DMS153 treated with DMSO at 0.1 percent for 48 hours (cell line): ENCODE results near the gene IL2RA.

Experiments
- DNase-seq: peaks from one replicate; lab custom pipeline; 2025; ENCODE audit not compliant: unreplicated experiment; lab: John Stamatoyannopoulos, UW

IL2RA gene

GRCh38 chr10:5988336-5988920 lies 73.7 kb downstream of the IL2RA start:
- no peak for DNase-seq

- no peak for DNase-seq
These were observed 74.4 kb downstream of the IL2RA start for GRCh38 chr10:5987747-5988146.

GRCh38 chr10:5985029-5985428 lies 77.1 kb downstream of the IL2RA start:
- DNase-seq = no peak

GRCh38 chr10:5983774-5984173 lies 78.4 kb downstream of the IL2RA start:
- no peak for DNase-seq

GRCh38 chr10:5981529-5981928 lies 80.6 kb downstream of the IL2RA start:
- no peak for DNase-seq

GRCh38 chr10:5978230-5978489 lies 84.0 kb downstream of the IL2RA start:
- DNase-seq = no peak

- DNase-seq = no peak
These were observed 84.5 kb downstream of the IL2RA start, which contains the start of gene IL15RA for GRCh38 chr10:5977471-5978229. TSS of gene IL15RA (minus strand) at chr10:5977543. CDS start at chr10:5977492, 51 bp downstream.

- DNase-seq = no peak
These were observed 85.4 kb downstream of the IL2RA start for GRCh38 chr10:5976512-5977470.

GRCh38 chr10:5975641-5976473 lies 86.3 kb downstream of the IL2RA start:
- DNase-seq = no peak

- DNase-seq = no peak
These were observed 89.1 kb downstream of the IL2RA start for GRCh38 chr10:5973069-5973468.

- no peak for DNase-seq
These were observed 90.3 kb downstream of the IL2RA start for GRCh38 chr10:5971886-5972285.

- no peak for DNase-seq
These were observed 90.8 kb downstream of the IL2RA start for GRCh38 chr10:5971315-5971832.

- DNase-seq = no peak
These were observed 91.6 kb downstream of the IL2RA start for GRCh38 chr10:5970527-5970926.

- no peak for DNase-seq
These were observed 92.1 kb downstream of the IL2RA start for GRCh38 chr10:5970066-5970465.

GRCh38 chr10:5968681-5969453 lies 93.3 kb downstream of the IL2RA start:
- no peak for DNase-seq

GRCh38 chr10:5968037-5968680 lies 94.0 kb downstream of the IL2RA start:
- DNase-seq = no peak

GRCh38 chr10:5965266-5965665 lies 96.9 kb downstream of the IL2RA start:
- DNase-seq = no peak

GRCh38 chr10:5964736-5965135 lies 97.4 kb downstream of the IL2RA start:
- DNase-seq = no peak

- no peak for DNase-seq
These were observed 98.6 kb downstream of the IL2RA start for GRCh38 chr10:5963591-5963990.
